HepG2 (cell line): ENCODE data around the gene ATG4D. TPM values are rescaled to one million over a fixed set of nuclear protein-coding genes. Genes with fewer than 3 reads are reported as not detected.

Source experiments
- ARNTL ChIP-seq: sonication (generic); formaldehyde crosslinking; IDR thresholded peaks from 2 replicates; pipeline ENCODE4 v1.4.0; 2020; ENCODE audit warnings: mild to moderate bottlenecking, missing genetic modification reagents
- BHLHE40 ChIP-seq: IDR thresholded peaks from 2 replicates; pipeline ENCODE4 v1.6.1; 2011; ENCODE audit warnings: low read length, improper control_type of control experiment
- DNMT3B ChIP-seq: conservative IDR thresholded peaks from 2 replicates; pipeline ENCODE4 v1.6.1; 2016; ENCODE audit warnings: missing biosample characterization, control low read depth
- GTF2F1 ChIP-seq: fragments of 150-350 bp; IDR thresholded peaks from 2 replicates; pipeline ENCODE4 v1.6.1; 2014; ENCODE audit warnings: low read length
- HIVEP1 ChIP-seq: sonication (generic); formaldehyde crosslinking; IDR thresholded peaks from 2 replicates; pipeline ENCODE4 v1.4.0; 2020; ENCODE audit warnings: mild to moderate bottlenecking, missing genetic modification reagents
- MIXL1 ChIP-seq: IDR thresholded peaks from 2 replicates; pipeline ENCODE4 v1.6.1; 2016
- ZBTB7B ChIP-seq: sonication (generic); formaldehyde crosslinking; IDR thresholded peaks from 2 replicates; pipeline ENCODE4 v1.4.0; 2020; ENCODE audit warnings: missing genetic modification reagents
- ZKSCAN8 ChIP-seq: IDR thresholded peaks from 2 replicates; pipeline ENCODE4 v1.6.1; 2016; ENCODE audit warnings: borderline replicate concordance, missing genetic modification reagents, missing compliant biosample characterization
- ZNF10 ChIP-seq: sonication (generic); formaldehyde crosslinking; IDR thresholded peaks from 2 replicates; pipeline ENCODE4 v1.4.0; 2020; ENCODE audit warnings: mild to moderate bottlenecking, low read depth, missing genetic modification reagents, borderline replicate concordance
- ZNF20 ChIP-seq: sonication (generic); formaldehyde crosslinking; IDR thresholded peaks from 2 replicates; pipeline ENCODE4 v1.4.0; 2020; ENCODE audit warnings: mild to moderate bottlenecking, moderate library complexity, missing genetic modification reagents
- ZNF24 ChIP-seq: fragments of 450-650 bp; IDR thresholded peaks from 2 replicates; pipeline ENCODE4 v1.6.1; 2017; ENCODE audit warnings: antibody characterized with exemption, mild to moderate bottlenecking
- ZNF496 ChIP-seq: sonication (generic); formaldehyde crosslinking; IDR thresholded peaks from 2 replicates; pipeline ENCODE4 v1.8.1; 2023; ENCODE audit warnings: mild to moderate bottlenecking, moderate library complexity, missing genetic modification reagents; ENCODE audit not compliant: insufficient replicate concordance
- ZNF546 ChIP-seq: sonication (generic); formaldehyde crosslinking; conservative IDR thresholded peaks from 2 replicates; pipeline ENCODE4 v1.8.1; 2023; ENCODE audit warnings: mild to moderate bottlenecking, missing genetic modification reagents
- ZNF572 ChIP-seq: sonication (generic); formaldehyde crosslinking; IDR thresholded peaks from 2 replicates; pipeline ENCODE4 v1.5.1; 2020; ENCODE audit warnings: mild to moderate bottlenecking, missing genetic modification reagents
- polyA plus RNA-seq, 8 experiments: library from polyadenylated mRNA; depleted of rRNA in 3 of 8; stranded (reverse) in 7 of 8; unstranded in 1 of 8; fragments of >200 nt; fragmentation: Illumina TruSeq in 4 of 8; extraction: Trizol in 4 of 8; gene quantifications; 2 replicates each; pipeline versions ENCODE4 v1.2.1 to v1.2.3, GENCODE V29; 2011 to 2016; ENCODE audit warnings: low read depth in 4 of 8, missing spikeins in 1 of 8, mixed read lengths in 1 of 8; ENCODE audit not compliant: insufficient read depth in 1 of 8
- total RNA-seq, 5 experiments: library from RNA; depleted of rRNA; stranded (reverse); fragments of >200 nt; fragmentation: Illumina TruSeq; extraction: Trizol; gene quantifications; 2 replicates each; pipeline ENCODE4 v1.2.3, GENCODE V29; 2016; ENCODE audit warnings: low read depth in 1 of 5
- TF ChIP-seq, protein P1 (sequence below): sonication (generic); formaldehyde crosslinking; IDR thresholded peaks from 2 replicates; pipeline ENCODE4 v1.4.0; 2020; ENCODE audit warnings: missing genetic modification reagents
- TF ChIP-seq, protein P2 (sequence below), 2 experiments: sonication (generic) in 1 of 2; formaldehyde crosslinking in 1 of 2; IDR thresholded peaks; 2 replicates each; pipeline versions ENCODE4 v1.4.0 to v1.6.1; 2018 to 2020; ENCODE audit warnings: missing genetic modification reagents in 2 of 2, borderline replicate concordance in 1 of 2, low read depth in 1 of 2, mild to moderate bottlenecking in 1 of 2, missing biosample characterization in 1 of 2
- TF ChIP-seq, protein P3 (sequence below): sonication (generic); formaldehyde crosslinking; IDR thresholded peaks from 2 replicates; pipeline ENCODE4 v1.4.0; 2020; ENCODE audit warnings: low read depth, mild to moderate bottlenecking, missing genetic modification reagents
- TF ChIP-seq, protein P4 (sequence below): IDR thresholded peaks from 2 replicates; pipeline ENCODE4 v1.6.1; 2016; ENCODE audit warnings: low read depth, borderline replicate concordance
- TF ChIP-seq, protein P5 (sequence below): sonication (generic); IDR thresholded peaks from 2 replicates; pipeline ENCODE4 v1.6.1; 2016; ENCODE audit warnings: low read depth, borderline replicate concordance
- TF ChIP-seq, protein P6 (sequence below): sonication (generic); formaldehyde crosslinking; IDR thresholded peaks from 2 replicates; pipeline ENCODE4 v1.5.0; 2020; ENCODE audit warnings: missing genetic modification reagents, mild to moderate bottlenecking, borderline replicate concordance

The ATG4D gene
- total and polyA plus RNA-seq, 2 of the 13 experiments (the other 11 are each of a cell fraction or from before 2014, with no cell fraction given) = 17.8 to 19.0 TPM

DNA sequence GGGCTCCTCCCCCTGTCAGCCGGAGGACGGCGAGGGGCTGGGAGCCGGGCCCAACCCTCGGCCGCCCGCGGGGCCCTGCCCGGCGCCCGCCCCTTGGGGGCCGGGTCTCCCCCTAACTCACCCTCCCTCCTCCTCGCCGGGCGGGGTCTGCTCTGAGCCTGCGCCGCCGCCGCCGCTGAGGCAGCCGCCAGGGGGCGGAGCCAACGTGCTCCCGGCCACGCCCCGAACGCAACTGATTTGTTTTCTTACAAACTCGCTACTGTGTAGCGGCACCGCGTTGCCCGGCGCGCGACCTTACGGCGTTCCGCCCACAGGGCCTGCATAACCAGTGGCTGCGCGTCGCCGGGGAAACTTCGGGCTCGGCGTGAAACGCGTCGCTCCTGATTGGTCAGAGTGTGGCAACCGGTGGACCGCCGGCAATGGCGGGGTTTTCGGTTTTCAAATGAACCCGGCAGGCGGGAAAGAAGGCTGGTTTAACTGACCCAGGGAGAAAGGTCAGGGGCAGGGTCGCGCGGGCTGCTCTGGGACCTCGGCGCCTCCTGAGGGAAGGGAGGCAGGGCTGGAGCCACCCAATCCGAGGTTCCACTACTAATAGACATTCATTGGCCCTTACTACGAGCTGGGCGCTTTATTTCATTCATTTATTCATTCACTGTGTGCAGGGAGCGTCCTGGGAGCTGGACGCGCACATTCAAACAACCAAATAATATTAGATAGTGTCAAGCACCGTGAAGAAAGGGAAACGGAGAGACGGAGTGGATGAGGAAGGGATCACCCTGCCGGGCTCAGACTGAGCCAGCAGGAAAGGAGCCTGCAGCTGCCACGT lies 25.3 kb downstream of the ATG4D start, which contains the start of gene CDKN2D (continued):
- TF ChIP-seq ZNF20 (CRISPR knock-in tag) = no peak
- no peak for TF ChIP-seq ZKSCAN8 (CRISPR knock-in tag)
- no peak for TF ChIP-seq GTF2F1
- TF ChIP-seq ZBTB7B = 0 out of 2 replicates have a peak, but pooled peaks have one; percentile 6
- TF ChIP-seq ZNF10 = no peak
- TF ChIP-seq, protein P1, sequence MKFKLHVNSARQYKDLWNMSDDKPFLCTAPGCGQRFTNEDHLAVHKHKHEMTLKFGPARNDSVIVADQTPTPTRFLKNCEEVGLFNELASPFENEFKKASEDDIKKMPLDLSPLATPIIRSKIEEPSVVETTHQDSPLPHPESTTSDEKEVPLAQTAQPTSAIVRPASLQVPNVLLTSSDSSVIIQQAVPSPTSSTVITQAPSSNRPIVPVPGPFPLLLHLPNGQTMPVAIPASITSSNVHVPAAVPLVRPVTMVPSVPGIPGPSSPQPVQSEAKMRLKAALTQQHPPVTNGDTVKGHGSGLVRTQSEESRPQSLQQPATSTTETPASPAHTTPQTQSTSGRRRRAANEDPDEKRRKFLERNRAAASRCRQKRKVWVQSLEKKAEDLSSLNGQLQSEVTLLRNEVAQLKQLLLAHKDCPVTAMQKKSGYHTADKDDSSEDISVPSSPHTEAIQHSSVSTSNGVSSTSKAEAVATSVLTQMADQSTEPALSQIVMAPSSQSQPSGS (CRISPR knock-in tag) = peak; percentile 61
- TF ChIP-seq, protein P2, sequence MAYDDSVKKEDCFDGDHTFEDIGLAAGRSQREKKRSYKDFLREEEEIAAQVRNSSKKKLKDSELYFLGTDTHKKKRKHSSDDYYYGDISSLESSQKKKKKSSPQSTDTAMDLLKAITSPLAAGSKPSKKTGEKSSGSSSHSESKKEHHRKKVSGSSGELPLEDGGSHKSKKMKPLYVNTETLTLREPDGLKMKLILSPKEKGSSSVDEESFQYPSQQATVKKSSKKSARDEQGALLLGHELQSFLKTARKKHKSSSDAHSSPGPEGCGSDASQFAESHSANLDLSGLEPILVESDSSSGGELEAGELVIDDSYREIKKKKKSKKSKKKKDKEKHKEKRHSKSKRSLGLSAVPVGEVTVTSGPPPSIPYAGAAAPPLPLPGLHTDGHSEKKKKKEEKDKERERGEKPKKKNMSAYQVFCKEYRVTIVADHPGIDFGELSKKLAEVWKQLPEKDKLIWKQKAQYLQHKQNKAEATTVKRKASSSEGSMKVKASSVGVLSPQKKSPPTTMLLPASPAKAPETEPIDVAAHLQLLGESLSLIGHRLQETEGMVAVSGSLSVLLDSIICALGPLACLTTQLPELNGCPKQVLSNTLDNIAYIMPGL (CRISPR knock-in tag; IDR thresholded peaks at IDR 0.05; ENCODE audit: borderline replicate concordance in 1 of 2, low read depth in 1 of 2) = 0 out of 4 replicates have a peak, but pooled peaks of 1 of the 2 experiments have one; percentile 27
- no peak for TF ChIP-seq ZNF572 (CRISPR knock-in tag)
- TF ChIP-seq, protein P3, sequence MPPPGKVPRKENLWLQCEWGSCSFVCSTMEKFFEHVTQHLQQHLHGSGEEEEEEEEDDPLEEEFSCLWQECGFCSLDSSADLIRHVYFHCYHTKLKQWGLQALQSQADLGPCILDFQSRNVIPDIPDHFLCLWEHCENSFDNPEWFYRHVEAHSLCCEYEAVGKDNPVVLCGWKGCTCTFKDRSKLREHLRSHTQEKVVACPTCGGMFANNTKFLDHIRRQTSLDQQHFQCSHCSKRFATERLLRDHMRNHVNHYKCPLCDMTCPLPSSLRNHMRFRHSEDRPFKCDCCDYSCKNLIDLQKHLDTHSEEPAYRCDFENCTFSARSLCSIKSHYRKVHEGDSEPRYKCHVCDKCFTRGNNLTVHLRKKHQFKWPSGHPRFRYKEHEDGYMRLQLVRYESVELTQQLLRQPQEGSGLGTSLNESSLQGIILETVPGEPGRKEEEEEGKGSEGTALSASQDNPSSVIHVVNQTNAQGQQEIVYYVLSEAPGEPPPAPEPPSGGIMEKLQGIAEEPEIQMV (CRISPR knock-in tag) = no peak
- peak; percentile 76; the same call in 1 of the 2 replicates for TF ChIP-seq HIVEP1 (CRISPR knock-in tag)
- TF ChIP-seq ZNF24 = no peak
- no peak for TF ChIP-seq DNMT3B (CRISPR knock-in tag)
- TF ChIP-seq MIXL1 (CRISPR knock-in tag) = 0 out of 2 replicates have a peak, but pooled peaks have one; percentile 29
- TF ChIP-seq, protein P4, sequence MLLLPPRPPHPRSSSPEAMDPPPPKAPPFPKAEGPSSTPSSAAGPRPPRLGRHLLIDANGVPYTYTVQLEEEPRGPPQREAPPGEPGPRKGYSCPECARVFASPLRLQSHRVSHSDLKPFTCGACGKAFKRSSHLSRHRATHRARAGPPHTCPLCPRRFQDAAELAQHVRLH (CRISPR knock-in tag) = peak; percentile 66; the same call in 1 of the 2 replicates
- TF ChIP-seq, protein P5, sequence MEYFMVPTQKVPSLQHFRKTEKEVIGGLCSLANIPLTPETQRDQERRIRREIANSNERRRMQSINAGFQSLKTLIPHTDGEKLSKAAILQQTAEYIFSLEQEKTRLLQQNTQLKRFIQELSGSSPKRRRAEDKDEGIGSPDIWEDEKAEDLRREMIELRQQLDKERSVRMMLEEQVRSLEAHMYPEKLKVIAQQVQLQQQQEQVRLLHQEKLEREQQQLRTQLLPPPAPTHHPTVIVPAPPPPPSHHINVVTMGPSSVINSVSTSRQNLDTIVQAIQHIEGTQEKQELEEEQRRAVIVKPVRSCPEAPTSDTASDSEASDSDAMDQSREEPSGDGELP = peak; percentile 34; the same call in 1 of the 2 replicates
- TF ChIP-seq, protein P6, sequence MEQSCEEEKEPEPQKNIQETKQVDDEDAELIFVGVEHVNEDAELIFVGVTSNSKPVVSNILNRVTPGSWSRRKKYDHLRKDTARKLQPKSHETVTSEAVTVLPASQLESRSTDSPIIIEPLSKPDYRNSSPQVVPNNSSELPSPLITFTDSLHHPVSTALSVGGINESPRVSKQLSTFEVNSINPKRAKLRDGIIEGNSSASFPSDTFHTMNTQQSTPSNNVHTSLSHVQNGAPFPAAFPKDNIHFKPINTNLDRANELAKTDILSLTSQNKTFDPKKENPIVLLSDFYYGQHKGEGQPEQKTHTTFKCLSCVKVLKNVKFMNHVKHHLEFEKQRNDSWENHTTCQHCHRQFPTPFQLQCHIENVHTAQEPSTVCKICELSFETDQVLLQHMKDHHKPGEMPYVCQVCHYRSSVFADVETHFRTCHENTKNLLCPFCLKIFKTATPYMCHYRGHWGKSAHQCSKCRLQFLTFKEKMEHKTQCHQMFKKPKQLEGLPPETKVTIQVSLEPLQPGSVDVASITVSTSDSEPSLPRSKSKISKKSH = no peak
- TF ChIP-seq ZNF496 (CRISPR knock-in tag) = no peak
- TF ChIP-seq ARNTL (CRISPR knock-in tag) = peak; percentile 91
- no peak for TF ChIP-seq ZNF546
- no peak for TF ChIP-seq BHLHE40
